ENCODE results near the gene TSPO. TPM values are rescaled to one million over a fixed set of nuclear protein-coding genes. Genes with fewer than 3 reads are reported as not detected.

TSPO gene
- total RNA-seq, 1 experiment from 2014 or later = 144 TPM

DNA sequence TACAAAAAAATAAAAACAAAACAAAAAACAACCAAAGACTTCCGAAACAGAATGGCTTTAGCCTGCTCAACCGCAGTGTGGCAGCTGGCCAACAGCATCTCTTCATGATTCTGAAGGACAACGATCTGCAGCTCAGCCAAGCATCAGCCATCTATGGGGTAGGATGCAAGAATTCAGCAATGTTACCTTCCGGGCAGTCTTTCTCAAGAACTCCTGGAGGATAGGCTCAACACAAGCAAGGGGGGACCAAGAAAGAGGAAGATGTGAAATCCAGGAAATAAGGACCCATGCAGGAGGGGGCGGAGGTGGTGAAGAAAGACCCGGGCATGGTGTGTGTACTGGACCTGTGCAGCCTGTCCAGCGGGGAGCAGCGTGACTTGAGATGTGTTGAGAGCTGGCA is 3.5 kb upstream of the TSPO start:
- Histone ChIP-seq H3K36me3 (ENCODE audit: control insufficient read depth, insufficient read depth, low read length) (no peaks in the 10 kb centered on the region; the same call in 1 of the 2 replicates), H3K4me3 (ENCODE audit: low read depth in 2 of 2, low read length in 2 of 2) (no peak overlapping the region), H3K4me1 (ENCODE audit: control insufficient read depth, insufficient read depth, low read length) (no peaks in the 10 kb centered on the region), H3K27me3 (ENCODE audit: control insufficient read depth, insufficient read depth, low read length) (no peaks in the 10 kb centered on the region), H3K9me3 (ENCODE audit: control insufficient read depth, insufficient read depth, low read depth, low read length) (no peaks in the 10 kb centered on the region), H3K27ac (ENCODE audit: low read length) (no peak overlapping the region)
- intact Hi-C loops (cut with micrococcal nuclease; ENCODE audit: unreplicated experiment) = no loop called here
- ATAC-seq (no peak), DNase-seq (ENCODE audit: low read depth, low spot score) (no peak)
- ChIA-PET POLR2A (no interaction called here), CTCF (interaction anchor here (0.7 kb wide), 1 partner anchor 763 kb away, joined by 7 read pairs; no protein-coding TSS in a partner anchor)
- TF ChIP-seq SIN3A (IDR thresholded peaks at IDR 0.05; ENCODE audit: borderline replicate concordance, insufficient read depth, low read depth, low read length) (no peak), POLR2AphosphoS5 (IDR thresholded peaks at IDR 0.05; ENCODE audit: low read depth, low read length) (no peak), TCF7L2 (IDR thresholded peaks at IDR 0.05; ENCODE audit: low read depth, low read length) (no peak)
- TF ChIP-seq, protein P1, sequence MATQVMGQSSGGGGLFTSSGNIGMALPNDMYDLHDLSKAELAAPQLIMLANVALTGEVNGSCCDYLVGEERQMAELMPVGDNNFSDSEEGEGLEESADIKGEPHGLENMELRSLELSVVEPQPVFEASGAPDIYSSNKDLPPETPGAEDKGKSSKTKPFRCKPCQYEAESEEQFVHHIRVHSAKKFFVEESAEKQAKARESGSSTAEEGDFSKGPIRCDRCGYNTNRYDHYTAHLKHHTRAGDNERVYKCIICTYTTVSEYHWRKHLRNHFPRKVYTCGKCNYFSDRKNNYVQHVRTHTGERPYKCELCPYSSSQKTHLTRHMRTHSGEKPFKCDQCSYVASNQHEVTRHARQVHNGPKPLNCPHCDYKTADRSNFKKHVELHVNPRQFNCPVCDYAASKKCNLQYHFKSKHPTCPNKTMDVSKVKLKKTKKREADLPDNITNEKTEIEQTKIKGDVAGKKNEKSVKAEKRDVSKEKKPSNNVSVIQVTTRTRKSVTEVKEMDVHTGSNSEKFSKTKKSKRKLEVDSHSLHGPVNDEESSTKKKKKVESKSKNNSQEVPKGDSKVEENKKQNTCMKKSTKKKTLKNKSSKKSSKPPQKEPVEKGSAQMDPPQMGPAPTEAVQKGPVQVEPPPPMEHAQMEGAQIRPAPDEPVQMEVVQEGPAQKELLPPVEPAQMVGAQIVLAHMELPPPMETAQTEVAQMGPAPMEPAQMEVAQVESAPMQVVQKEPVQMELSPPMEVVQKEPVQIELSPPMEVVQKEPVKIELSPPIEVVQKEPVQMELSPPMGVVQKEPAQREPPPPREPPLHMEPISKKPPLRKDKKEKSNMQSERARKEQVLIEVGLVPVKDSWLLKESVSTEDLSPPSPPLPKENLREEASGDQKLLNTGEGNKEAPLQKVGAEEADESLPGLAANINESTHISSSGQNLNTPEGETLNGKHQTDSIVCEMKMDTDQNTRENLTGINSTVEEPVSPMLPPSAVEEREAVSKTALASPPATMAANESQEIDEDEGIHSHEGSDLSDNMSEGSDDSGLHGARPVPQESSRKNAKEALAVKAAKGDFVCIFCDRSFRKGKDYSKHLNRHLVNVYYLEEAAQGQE (IDR thresholded peaks at IDR 0.05; ENCODE audit: insufficient read depth in 1 of 2, low read depth in 2 of 2, low read length in 1 of 2) = no peak
- TF ChIP-seq, protein P2, sequence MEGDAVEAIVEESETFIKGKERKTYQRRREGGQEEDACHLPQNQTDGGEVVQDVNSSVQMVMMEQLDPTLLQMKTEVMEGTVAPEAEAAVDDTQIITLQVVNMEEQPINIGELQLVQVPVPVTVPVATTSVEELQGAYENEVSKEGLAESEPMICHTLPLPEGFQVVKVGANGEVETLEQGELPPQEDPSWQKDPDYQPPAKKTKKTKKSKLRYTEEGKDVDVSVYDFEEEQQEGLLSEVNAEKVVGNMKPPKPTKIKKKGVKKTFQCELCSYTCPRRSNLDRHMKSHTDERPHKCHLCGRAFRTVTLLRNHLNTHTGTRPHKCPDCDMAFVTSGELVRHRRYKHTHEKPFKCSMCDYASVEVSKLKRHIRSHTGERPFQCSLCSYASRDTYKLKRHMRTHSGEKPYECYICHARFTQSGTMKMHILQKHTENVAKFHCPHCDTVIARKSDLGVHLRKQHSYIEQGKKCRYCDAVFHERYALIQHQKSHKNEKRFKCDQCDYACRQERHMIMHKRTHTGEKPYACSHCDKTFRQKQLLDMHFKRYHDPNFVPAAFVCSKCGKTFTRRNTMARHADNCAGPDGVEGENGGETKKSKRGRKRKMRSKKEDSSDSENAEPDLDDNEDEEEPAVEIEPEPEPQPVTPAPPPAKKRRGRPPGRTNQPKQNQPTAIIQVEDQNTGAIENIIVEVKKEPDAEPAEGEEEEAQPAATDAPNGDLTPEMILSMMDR (IDR thresholded peaks at IDR 0.05) = no peak
- in situ Hi-C loops (cut with HindIII; ENCODE audit: low pct_unique_long_range_greater_than_20kb, low sequenced_read_pairs) = no loop called here
- BruUV-seq (replicated peaks) = no TSS peak

DNA sequence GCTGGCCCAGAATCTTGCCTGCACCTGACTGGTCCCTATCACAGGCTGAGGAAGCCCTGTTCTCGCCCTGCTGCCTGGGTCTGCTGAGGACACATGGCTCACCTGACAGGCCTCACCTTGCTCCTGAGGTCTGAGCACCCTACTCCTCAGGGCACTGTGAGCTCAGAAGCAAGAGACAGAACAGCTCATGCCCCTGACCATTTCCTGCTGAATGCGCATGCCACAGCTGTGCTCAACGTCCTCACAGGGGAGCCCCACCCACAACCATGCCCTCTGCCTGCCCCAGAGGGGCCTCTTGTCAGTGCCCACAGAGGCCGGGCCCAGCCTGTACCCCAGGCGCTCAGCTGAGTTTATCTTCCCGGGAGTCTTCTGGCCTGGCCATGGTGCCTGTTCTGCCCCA is 2.8 kb upstream of the TSPO start:
- in situ Hi-C loops (cut with HindIII; ENCODE audit: low pct_unique_long_range_greater_than_20kb, low sequenced_read_pairs) = no loop called here

More for the DNA sequence above, 2.8 kb upstream of the TSPO start:
- Histone ChIP-seq H3K27ac (ENCODE audit: low read length) (no peak overlapping the region), H3K9me3 (ENCODE audit: control insufficient read depth, insufficient read depth, low read depth, low read length) (no peaks in the 10 kb centered on the region), H3K27me3 (ENCODE audit: control insufficient read depth, insufficient read depth, low read length) (no peaks in the 10 kb centered on the region), H3K4me1 (ENCODE audit: control insufficient read depth, insufficient read depth, low read length) (peaks cover under 1% of the 10 kb centered on the region; the same call in 1 of the 2 replicates), H3K36me3 (ENCODE audit: control insufficient read depth, insufficient read depth, low read length) (no peaks in the 10 kb centered on the region), H3K4me3 (ENCODE audit: low read depth in 2 of 2, low read length in 2 of 2) (no peak overlapping the region)
- ChIA-PET POLR2A (no interaction called here), CTCF (no interaction called here)
- no TSS peak for BruUV-seq (replicated peaks)
- no peak for ATAC-seq
- TF ChIP-seq, protein P1 (IDR thresholded peaks at IDR 0.05; ENCODE audit: insufficient read depth in 1 of 2, low read depth in 2 of 2, low read length in 1 of 2) = no peak
- TF ChIP-seq TCF7L2 (IDR thresholded peaks at IDR 0.05; ENCODE audit: low read depth, low read length) (no peak), POLR2AphosphoS5 (IDR thresholded peaks at IDR 0.05; ENCODE audit: low read depth, low read length) (no peak), SIN3A (IDR thresholded peaks at IDR 0.05; ENCODE audit: borderline replicate concordance, insufficient read depth, low read depth, low read length) (no peak)
- TF ChIP-seq, protein P2 (IDR thresholded peaks at IDR 0.05) = no peak
- intact Hi-C loops (cut with micrococcal nuclease; ENCODE audit: unreplicated experiment) = no loop called here
- DNase-seq (ENCODE audit: low read depth, low spot score) = no peak

All from Panc1 (cell line).